Fibroblast of lung (primary cell): ENCODE results near the gene TCERG1L. TPM values are rescaled to one million over a fixed set of nuclear protein-coding genes. Genes with fewer than 3 reads are reported as not detected.

Experiments used
- DNase-seq, 2 donors: peaks; one replicate each; pipeline versions ENCODE4 v3.0.0 to v3.0.0-alpha.2; 2010; ENCODE audit warnings: low read depth in 2 of 2
- H2AFZ ChIP-seq: 2 replicates; pipeline ENCODE4 v1.5.1; 2012; ENCODE audit warnings: low read length, control low read depth, inconsistent platforms
- H3K27ac ChIP-seq: 2 replicates; pipeline ENCODE4 v1.5.1; 2011; ENCODE audit warnings: low read length, control low read depth; ENCODE audit not compliant: insufficient read depth
- H3K27me3 ChIP-seq: 2 replicates; pipeline ENCODE4 v1.5.1; 2011; ENCODE audit warnings: mild to moderate bottlenecking, low read length; ENCODE audit not compliant: control insufficient read depth, insufficient read depth
- H3K36me3 ChIP-seq: 2 replicates; pipeline ENCODE4 v1.5.1; 2011; ENCODE audit warnings: low read length; ENCODE audit not compliant: control insufficient read depth, insufficient read depth
- H3K4me1 ChIP-seq: 2 replicates; pipeline ENCODE4 v1.5.1; 2011; ENCODE audit warnings: low read length; ENCODE audit not compliant: control insufficient read depth, insufficient read depth; ENCODE audit errors: extremely low read depth
- H3K4me2 ChIP-seq: 2 replicates; pipeline ENCODE4 v1.5.1; 2011; ENCODE audit warnings: low read length, control low read depth; ENCODE audit not compliant: insufficient read depth; ENCODE audit errors: extremely low read depth
- H3K4me3 ChIP-seq, 4 experiments: fragments of 200-600 bp in 1 of 4; sonication (generic) in 1 of 4; replicated peaks in 1 of 4; 2 replicates each; pipeline ENCODE4 v1.5.1; 2011 to 2016; ENCODE audit warnings: low read length in 4 of 4, low read depth in 3 of 4, mild to moderate bottlenecking in 3 of 4, control low read depth in 2 of 4, inconsistent platforms in 1 of 4, mixed read lengths in 1 of 4; ENCODE audit not compliant: insufficient read depth in 1 of 4; ENCODE audit errors: control extremely low read depth in 1 of 4
- H3K79me2 ChIP-seq: 2 replicates; pipeline ENCODE4 v1.5.1; 2012; ENCODE audit warnings: mild to moderate bottlenecking, low read length, inconsistent platforms; ENCODE audit not compliant: control insufficient read depth, insufficient read depth
- H3K9ac ChIP-seq: 2 replicates; pipeline ENCODE4 v1.5.1; 2011; ENCODE audit warnings: mild to moderate bottlenecking, low read length, control low read depth; ENCODE audit not compliant: insufficient read depth
- H3K9me3 ChIP-seq: 2 replicates; pipeline ENCODE4 v1.5.1; 2012; ENCODE audit warnings: low read depth, low read length; ENCODE audit not compliant: control insufficient read depth, insufficient read depth
- H4K20me1 ChIP-seq: 2 replicates; pipeline ENCODE4 v1.5.1; 2011; ENCODE audit warnings: low read length; ENCODE audit not compliant: control insufficient read depth, insufficient read depth; ENCODE audit errors: extremely low read depth
- EZH2 ChIP-seq: IDR thresholded peaks from 2 replicates; pipeline ENCODE4 v1.5.1; 2012; ENCODE audit warnings: low read length, control low read depth, mild to moderate bottlenecking; ENCODE audit errors: missing control alignments
- polyA plus RNA-seq, 2 donors: library from polyadenylated mRNA; depleted of rRNA in 1 of 2; stranded (reverse) in 1 of 2; unstranded in 1 of 2; fragments of >200 nt; gene quantifications; 2 replicates each; pipeline ENCODE4 v1.2.1, GENCODE V29; 2011 to 2012; ENCODE audit warnings: missing spikeins in 1 of 2
- total RNA-seq: library from RNA; depleted of rRNA; stranded (reverse); fragments of >200 nt; gene quantifications from 2 replicates; pipeline ENCODE4 v1.2.1, GENCODE V29; 2014
- TF ChIP-seq, protein P1 (sequence below), 2 donors: IDR thresholded peaks in 1 of 2; conservative IDR thresholded peaks in 1 of 2; 1 replicate in 1 of 2; 2 replicates in 1 of 2; pipeline ENCODE4 v1.5.1; 2011 to 2012; ENCODE audit warnings: low read length in 2 of 2, control low read depth in 1 of 2, inconsistent platforms in 1 of 2, low read depth in 1 of 2, mild to moderate bottlenecking in 1 of 2

Gene TCERG1L
- total and polyA plus RNA-seq, 2 donors (not counting 1 experiment from before 2014, with no cell fraction given) = 0.02 TPM; not detected in 1

DNA sequence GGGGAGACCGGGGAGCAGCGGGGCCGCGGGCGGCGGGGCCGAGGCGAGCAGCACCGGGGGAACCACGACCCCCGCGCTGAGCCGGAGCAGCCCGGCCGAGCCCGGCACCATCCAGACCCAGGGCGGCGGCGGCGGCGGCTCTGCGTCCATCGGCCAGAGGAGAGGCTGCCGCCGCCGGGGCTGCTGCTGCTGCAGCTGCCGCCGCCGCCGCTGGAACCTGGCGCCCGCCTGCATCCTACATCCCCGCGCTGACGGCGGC lies 190 bp downstream of the TCERG1L start:
- Histone ChIP-seq H3K4me1 (no peaks in the 10 kb centered on the region), H3K36me3 (no peaks in the 10 kb centered on the region), H3K27me3 (no peaks in the 10 kb centered on the region), H3K4me2 (no peak overlapping the region), H4K20me1 (no peaks in the 10 kb centered on the region), H3K9ac (no peak overlapping the region), H3K9me3 (no peaks in the 10 kb centered on the region), H3K79me2 (no peaks in the 10 kb centered on the region), H2AFZ (no peak overlapping the region), H3K4me3 (no peak overlapping the region), H3K27ac (no peak overlapping the region)
- no peak for DNase-seq
- TF ChIP-seq, protein P1, sequence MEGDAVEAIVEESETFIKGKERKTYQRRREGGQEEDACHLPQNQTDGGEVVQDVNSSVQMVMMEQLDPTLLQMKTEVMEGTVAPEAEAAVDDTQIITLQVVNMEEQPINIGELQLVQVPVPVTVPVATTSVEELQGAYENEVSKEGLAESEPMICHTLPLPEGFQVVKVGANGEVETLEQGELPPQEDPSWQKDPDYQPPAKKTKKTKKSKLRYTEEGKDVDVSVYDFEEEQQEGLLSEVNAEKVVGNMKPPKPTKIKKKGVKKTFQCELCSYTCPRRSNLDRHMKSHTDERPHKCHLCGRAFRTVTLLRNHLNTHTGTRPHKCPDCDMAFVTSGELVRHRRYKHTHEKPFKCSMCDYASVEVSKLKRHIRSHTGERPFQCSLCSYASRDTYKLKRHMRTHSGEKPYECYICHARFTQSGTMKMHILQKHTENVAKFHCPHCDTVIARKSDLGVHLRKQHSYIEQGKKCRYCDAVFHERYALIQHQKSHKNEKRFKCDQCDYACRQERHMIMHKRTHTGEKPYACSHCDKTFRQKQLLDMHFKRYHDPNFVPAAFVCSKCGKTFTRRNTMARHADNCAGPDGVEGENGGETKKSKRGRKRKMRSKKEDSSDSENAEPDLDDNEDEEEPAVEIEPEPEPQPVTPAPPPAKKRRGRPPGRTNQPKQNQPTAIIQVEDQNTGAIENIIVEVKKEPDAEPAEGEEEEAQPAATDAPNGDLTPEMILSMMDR (conservative IDR thresholded peaks at IDR 0.05 in 1 of 2, IDR thresholded peaks at IDR 0.05 in 1 of 2; ENCODE audit: low read depth in 1 of 2, low read length in 2 of 2) = no peak
- TF ChIP-seq EZH2 = no peak

DNA sequence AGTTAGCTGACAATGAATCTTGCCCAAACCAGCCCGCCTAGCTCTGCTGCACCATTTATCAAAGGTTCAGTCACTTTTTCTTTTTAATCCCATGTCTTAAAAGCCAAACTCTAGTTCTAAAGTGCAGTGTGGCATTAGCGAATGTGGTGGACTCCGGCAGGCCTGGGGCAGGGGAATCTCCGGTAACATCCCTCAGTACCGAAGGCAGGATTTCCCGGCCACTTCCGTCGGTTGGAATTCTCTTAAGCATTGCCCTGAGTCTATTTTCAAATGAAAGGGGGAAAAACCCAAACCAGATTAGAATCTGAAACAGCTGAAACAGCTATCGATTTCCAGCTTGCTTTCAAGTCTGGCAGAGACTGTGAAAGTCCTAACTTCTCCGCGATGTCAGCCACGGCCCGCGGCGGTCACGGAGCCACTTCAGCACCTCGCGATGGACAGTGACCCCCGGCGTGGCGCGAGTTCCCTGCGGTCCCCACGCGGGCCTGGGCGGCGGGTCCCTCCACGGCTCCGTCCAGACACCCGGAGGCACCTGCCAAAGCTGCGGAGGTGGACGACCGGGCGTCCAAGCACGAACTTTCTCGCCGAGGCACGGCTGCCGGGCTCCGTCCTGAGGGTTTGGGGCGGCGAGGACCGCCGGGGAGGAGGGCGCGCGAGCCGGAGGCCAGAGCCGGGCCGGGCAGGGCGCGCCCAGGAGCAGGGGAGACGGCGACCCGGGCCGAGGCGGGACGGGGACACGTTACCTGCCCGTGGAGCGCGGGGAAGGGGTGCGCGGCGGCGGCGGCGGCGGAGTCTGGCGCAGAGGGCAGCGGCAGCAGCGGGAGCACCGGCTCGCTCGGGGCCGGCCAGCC lies 745 bp downstream of the TCERG1L start:
- DNase-seq = no peak
- TF ChIP-seq, protein P1 (conservative IDR thresholded peaks at IDR 0.05 in 1 of 2, IDR thresholded peaks at IDR 0.05 in 1 of 2; ENCODE audit: low read depth in 1 of 2, low read length in 2 of 2) = no peak
- no peak for TF ChIP-seq EZH2
- H3K4me3 ChIP-seq = no peak overlapping the region
- no peaks in the 10 kb centered on the region for H3K36me3 ChIP-seq
- H3K27ac ChIP-seq = no peak overlapping the region
- no peak overlapping the region for H2AFZ ChIP-seq
- no peak overlapping the region for H3K9ac ChIP-seq
- H3K27me3 ChIP-seq = no peaks in the 10 kb centered on the region
- H3K4me2 ChIP-seq = no peak overlapping the region
- H3K9me3 ChIP-seq = no peaks in the 10 kb centered on the region
- no peaks in the 10 kb centered on the region for H3K79me2 ChIP-seq
- H3K4me1 ChIP-seq = no peaks in the 10 kb centered on the region
- H4K20me1 ChIP-seq = no peaks in the 10 kb centered on the region

DNA sequence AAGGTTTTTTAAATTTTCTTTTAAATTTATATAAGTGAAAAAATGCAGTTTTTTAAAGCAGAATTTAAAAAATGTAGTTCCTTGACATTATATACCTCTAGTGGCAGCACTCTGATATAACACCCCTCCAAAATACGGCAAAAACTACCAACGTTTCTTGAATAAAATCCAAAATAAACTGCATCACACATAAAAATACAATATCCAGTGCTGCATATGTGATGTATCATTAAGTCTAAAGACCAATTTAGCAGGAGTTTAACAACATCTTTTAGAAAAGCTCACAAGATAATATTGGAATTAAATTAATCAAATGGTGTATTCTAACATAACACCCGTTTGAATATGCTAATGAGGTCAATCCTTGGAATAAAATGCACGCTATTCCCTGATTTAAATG lies 1.4 kb downstream of the TCERG1L start:
- no peak for TF ChIP-seq EZH2
- TF ChIP-seq, protein P1 (conservative IDR thresholded peaks at IDR 0.05 in 1 of 2, IDR thresholded peaks at IDR 0.05 in 1 of 2; ENCODE audit: low read depth in 1 of 2, low read length in 2 of 2) = peak in 1 of 2 donors; percentile 30
- H3K4me1 ChIP-seq = no peaks in the 10 kb centered on the region
- DNase-seq = peak in 1 of 2 donors; percentile 0

More for the DNA sequence above, 1.4 kb downstream of the TCERG1L start:
- H3K27me3 ChIP-seq = no peaks in the 10 kb centered on the region
- H3K9me3 ChIP-seq = no peaks in the 10 kb centered on the region
- no peaks in the 10 kb centered on the region for H4K20me1 ChIP-seq
- H3K27ac ChIP-seq = no peak overlapping the region
- no peak overlapping the region for H3K9ac ChIP-seq
- no peaks in the 10 kb centered on the region for H3K79me2 ChIP-seq
- no peak overlapping the region for H2AFZ ChIP-seq
- no peak overlapping the region for H3K4me3 ChIP-seq
- H3K4me2 ChIP-seq = no peak overlapping the region
- H3K36me3 ChIP-seq = no peaks in the 10 kb centered on the region
